Measurements from ENCODE around the gene RAB39B.
"Not testable (repeated sequence)": the region's sequence is repeated elsewhere in the genome, so short reads cannot be mapped to it uniquely, and the experiment has no call there.

Gene RAB39B

GRCh38 chrX:155263854-155264628 lies at the start of gene RAB39B:
Gene RAB39B, minus strand, starts transcription at chrX:155264491. Its CDS starts 203 bp downstream, at chrX:155264288.
- DNase-seq (ENCODE audit: low read depth) = peak; percentile 48
- H3K4me3 ChIP-seq (ENCODE audit: low read length) = peak within 1 kb of the TSS; percentile 41
- TF ChIP-seq CTCF (conservative IDR thresholded peaks at IDR 0.05; ENCODE audit: low read length) = no peak

GRCh38 chrX:155313766-155314165 lies 49.5 kb upstream of the RAB39B start:
- no peak for TF ChIP-seq CTCF (conservative IDR thresholded peaks at IDR 0.05; ENCODE audit: low read length)
- no peak overlapping the region for H3K4me3 ChIP-seq (ENCODE audit: low read length)
- DNase-seq (ENCODE audit: low read depth) = no peak

GRCh38 chrX:155293771-155294170 lies 29.5 kb upstream of the RAB39B start:
- TF ChIP-seq CTCF (conservative IDR thresholded peaks at IDR 0.05; ENCODE audit: low read length) = no peak
- DNase-seq (ENCODE audit: low read depth) = no peak
- H3K4me3 ChIP-seq (ENCODE audit: low read length) = no peak overlapping the region

- DNase-seq (ENCODE audit: low read depth) = no peak
- no peak overlapping the region for H3K4me3 ChIP-seq (ENCODE audit: low read length)
- no peak for TF ChIP-seq CTCF (conservative IDR thresholded peaks at IDR 0.05; ENCODE audit: low read length)
Measured at GRCh38 chrX:155279873-155280272, 15.6 kb upstream of the RAB39B start.

- TF ChIP-seq CTCF (conservative IDR thresholded peaks at IDR 0.05; ENCODE audit: low read length) = no peak
- no peak for DNase-seq (ENCODE audit: low read depth)
- no peak overlapping the region for H3K4me3 ChIP-seq (ENCODE audit: low read length)
Measured at GRCh38 chrX:155270969-155271368, 6.7 kb upstream of the RAB39B start.

GRCh38 chrX:155267995-155268394 lies 3.7 kb upstream of the RAB39B start:
- not testable (repeated sequence) for DNase-seq (ENCODE audit: low read depth); H3K4me3 ChIP-seq (ENCODE audit: low read length)

GRCh38 chrX:155266439-155266838 lies 2.1 kb upstream of the RAB39B start:
- no peak overlapping the region for H3K4me3 ChIP-seq (ENCODE audit: low read length)
- no peak for DNase-seq (ENCODE audit: low read depth)
- no peak for TF ChIP-seq CTCF (conservative IDR thresholded peaks at IDR 0.05; ENCODE audit: low read length)
